ENCODE measurements around the gene GFRA3.

The GFRA3 gene

DNA sequence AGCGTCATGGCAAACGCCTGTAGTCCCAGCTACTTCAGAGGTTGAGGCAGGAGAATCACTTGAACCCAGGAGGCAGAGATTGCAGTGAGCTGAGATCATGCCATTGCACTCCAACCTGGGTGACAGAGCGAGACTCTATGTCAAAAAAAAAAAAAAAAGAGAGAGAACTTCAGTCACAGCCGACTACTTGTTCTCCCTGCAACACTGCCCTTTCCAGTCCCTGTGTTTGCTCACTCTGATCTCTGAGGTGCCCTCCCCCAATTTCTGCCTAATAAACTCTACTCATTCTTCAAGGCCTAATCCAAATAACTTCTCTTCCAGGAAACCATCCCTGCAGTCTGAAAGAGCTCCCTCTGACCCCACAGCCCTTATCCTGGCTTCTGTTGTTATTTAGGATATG lies 28.1 kb downstream of the GFRA3 start:
- no peak for DNase-seq

DNA sequence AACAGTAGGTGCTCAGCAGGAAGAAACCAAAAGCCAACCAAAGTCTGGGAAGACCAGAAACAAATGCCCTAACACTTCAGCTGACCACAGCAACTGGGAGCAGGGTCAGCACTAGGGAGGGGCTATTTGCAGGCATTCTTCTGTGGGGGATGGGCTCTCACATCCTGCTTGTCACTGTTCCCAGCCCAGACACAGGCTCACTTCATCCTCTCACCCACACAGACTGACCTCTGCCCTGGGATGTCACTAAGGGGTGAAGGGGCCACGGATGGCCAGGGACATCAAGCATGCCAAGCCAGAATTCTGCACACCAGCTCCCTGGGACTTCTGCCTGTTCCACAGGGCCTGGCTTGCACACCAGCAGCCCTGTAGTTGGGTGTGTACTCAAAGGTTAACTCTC lies 28.7 kb downstream of the GFRA3 start:
- no peak for DNase-seq

DNA sequence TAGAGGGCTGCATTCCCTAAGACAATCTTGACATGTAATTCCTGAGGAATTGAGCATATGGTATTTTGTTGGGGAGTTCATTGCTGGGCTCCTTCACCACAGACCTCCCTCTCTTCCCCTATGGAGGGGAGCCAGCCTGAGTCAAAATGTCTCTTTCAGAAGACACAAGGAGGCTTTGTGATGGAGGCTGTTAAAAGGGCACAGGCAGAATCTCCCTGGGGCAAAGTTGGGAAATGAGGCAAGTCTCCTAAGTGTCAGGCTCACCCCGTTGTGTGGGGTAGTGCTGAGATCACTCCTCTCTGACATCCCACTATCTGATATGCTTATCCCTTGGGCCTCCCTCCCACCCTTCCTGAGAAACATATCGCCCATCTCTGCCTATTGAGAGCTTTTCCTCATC lies 30.6 kb downstream of the GFRA3 start:
- peak; percentile 43 for DNase-seq

DNA sequence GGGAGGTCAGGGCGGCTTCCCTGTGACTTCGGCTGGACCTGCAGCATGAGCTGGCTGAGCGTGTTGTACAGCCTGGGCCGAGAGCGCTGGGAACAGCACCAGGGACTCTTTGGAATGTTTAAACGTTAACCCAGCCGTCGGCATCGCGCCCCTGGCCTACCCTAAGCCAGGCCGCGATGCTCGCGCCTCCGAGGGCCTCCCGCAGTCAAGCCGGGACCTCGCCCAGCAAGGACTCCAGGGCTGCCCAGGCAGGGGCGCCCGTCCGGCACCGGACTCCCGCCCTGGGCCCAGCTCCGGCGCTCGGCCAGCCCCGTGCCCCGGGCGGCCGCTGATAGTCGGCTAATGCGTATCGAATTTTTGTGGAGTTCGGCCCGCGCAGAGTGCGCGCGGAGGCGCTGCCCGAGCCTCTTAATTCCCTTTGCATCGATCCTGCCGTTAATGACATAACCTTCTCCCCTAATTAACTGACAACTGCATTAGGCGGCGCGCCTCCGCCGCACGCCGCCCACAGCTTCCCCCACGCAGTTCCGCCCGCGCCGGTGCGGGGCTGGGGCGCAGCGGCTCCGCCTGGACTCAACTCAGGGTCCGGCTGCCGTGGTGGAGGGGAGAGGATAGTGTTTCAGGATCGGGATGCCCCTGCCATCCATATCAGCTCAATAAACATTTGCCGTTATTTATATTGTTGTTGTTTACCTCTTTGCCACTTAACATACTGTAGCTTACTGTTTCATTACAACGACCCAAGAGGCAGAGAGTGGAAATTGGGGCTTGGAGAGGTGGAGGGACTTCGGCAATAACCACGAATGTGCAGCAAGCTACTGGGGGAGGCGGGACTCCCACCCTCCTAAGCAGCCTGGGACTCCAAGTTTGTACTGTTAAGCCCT lies 32.5 kb downstream of the GFRA3 start:
- DNase-seq: no peak

DNA sequence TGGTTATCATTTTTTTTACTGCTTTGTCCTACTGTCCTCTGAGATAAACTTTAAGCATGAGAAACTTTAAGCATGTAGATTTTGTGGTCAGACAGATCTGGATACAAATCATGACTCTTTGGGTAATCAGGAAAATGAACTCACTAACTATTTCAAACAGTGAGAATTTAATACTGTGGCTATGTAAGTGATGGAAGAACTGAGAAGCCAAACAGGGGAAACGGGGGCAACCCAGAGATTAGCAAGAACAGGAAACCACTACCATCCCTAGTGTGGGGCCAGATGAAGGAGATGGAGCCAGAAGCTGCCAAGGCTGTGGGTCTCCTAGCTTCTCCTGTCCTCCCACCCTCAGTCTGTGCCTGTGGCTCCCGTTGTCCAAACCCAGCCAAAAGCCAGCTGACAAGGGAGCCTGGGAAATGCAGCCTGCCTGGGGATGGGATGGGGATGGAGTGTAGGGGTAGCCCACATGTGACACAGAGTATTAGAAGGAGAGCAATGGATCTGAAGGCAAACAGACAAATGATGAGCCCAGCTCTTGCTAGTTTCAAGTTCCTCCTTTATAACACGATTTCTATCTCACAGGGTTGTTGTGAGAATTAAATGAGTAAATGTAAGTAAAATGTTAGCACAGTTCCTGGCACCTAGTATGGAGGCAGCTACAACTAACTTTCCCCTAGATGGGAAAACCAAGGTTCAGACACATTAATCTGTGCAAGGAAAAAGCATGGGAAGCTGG lies 33.6 kb downstream of the GFRA3 start:
- no peak for DNase-seq

DNA sequence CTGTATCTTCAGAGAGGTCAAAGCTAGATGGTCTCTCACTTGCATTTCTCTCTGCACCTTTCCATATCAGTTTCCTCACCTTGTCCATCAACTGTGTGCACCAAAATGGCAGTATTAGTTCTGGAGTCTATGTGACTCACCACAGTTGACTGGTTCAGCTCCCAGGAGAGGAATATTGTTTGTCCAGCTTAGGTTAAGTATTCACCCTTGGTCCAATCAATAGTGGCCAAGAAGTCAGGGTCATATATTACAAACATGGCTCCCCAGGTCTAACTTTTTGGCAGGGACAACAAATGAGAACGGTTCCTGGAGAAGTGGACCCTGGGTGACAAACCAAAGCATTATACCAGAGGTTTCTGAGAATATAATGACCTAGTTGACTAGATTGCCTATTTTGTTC lies 36.4 kb downstream of the GFRA3 start:
- DNase-seq: no peak

DNA sequence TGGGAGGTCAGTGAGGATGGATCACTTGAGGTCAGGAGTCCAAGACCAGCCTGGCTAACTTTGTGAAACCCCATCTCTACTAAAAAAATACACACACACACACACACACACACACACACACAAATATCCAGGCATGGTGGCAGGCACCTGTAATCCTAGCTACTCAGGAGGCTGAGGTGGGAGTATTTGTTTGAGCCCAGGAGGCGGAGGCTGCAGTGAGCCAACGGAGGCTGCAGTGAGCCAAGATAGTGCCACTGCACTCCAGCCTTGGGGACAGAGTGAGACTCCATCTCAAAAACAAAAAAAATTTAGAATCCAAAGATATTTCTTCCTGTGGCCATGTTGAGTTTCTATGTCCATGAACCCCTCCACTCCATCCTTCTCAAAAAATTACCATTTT lies 39.8 kb downstream of the GFRA3 start:
- DNase-seq: no peak

DNA sequence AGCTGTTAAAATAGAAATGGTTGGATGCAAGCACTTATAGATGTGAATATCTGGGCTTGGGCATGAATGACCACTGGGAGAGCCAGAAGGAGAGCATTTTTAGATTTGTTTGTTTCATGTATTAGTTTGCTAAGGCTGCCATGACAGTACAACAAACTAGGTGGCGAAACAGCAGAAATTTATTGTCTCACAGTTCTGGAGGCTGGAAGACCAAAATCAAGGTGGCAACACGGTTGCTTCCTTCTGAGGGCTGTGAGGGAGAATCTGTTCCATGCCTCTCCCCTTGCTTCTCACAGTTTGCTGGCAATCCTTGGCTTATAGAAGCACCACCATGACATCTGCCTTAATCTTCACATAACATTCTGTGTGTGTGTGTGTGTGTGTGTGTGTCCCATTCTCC lies 41.1 kb downstream of the GFRA3 start:
- no peak for DNase-seq

DNA sequence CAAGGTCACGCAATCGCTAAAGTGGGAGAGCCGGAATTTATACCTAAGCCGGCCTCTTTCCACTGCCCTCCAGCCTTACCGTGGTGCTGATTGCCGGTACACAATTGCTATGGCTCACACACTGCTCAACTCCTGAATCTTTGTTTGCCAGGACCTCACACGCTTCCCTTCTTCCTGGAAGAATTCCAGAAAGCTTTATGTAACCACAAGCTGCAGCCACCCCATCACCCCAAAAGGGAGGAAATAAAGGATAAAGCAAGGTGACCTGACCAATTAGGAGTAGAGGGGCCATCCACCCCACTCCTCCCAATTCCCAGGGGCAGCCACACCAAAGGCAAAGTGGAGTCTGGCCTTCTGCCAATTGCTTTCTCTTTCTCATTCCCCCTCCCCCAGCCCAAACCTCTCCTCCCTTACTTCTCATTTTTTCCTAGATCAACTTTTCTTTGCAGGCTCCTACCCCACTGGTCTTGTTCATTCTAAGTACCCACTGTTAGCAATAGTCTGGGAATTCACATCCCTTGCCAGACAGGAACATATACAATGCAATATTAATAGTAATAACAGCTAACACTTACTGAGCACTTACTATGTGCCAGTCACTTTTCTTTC lies 43.3 kb downstream of the GFRA3 start:
- DNase-seq: peak; percentile 92

DNA sequence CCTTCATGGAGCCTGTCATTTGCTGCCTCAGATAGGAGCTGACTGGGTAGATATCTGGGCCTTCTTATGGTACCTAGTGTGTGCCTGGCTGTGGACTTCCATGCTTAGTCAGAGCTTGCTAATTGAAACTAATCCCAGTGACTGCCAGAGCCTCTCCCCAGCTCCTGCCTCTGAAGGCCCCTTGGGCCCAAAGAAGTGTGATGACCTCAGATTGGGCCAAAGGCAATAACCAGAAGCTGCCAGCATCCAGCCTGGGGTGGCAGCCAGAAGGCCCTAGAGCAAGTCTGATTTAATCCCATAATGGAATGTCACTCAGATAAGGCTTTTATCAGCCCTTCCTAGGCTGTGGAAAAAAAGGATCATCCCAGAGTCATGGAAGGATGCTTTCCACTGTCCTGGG lies 44.2 kb downstream of the GFRA3 start:
- peak; percentile 93 for DNase-seq

DNA sequence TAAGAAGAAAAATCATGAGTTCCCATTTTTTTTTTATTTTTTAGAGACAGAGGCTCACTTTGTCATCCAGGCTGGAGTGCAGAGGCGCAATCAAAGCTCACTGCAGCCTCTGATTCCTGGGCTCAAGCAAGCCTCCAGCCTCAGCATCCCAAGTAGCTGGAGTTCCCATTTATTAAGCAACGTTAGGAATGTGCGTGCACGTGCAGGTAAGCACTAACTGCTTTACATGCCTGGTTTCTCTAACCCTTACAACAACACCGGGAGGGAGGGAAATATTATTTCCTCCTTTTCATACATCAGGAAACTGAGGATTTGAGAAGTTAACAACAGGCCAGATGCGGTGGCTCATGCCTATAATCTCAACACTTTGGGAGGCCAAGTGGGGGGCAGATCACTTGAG lies 45.0 kb downstream of the GFRA3 start:
- no peak for DNase-seq

DNA sequence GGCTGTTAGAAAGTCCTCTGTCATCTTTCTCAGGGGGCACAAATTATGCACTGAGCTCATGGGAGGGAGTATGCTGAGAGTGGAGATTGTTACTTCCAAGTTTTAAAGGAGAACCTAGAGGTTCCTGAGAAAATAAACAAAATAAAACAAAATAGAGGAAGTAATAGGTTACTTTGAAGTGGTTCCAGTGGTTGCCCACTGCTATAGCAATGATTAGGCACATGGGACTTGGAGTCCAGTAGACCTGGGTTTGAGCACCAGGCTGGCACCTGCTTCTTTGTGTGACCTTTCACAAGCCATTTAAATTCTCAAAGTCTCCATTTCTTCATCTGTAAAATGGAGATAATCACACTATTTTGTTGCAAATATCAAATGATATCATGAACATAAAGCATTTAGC lies 47.5 kb downstream of the GFRA3 start:
- no peak for DNase-seq

DNA sequence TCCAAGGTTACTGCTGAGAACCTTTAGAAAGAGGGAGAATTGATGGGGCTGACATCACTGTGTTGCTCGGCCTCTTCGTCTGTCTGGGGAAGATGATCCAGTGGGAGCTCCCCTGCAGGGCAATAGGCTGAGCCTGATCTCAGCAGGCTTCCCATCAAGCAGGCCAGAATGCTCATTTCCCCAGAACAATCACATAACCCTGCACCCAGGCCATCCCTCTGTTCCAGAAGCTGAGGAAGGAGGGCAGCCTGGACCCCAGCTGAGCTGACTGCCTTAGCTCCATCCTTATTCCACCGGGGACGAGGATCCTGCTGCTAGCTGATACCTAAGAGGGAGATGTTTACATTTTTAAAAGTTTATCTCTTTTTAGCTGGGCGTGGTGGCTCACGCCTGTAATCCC lies 49.7 kb downstream of the GFRA3 start:
- no peak for DNase-seq

DNA sequence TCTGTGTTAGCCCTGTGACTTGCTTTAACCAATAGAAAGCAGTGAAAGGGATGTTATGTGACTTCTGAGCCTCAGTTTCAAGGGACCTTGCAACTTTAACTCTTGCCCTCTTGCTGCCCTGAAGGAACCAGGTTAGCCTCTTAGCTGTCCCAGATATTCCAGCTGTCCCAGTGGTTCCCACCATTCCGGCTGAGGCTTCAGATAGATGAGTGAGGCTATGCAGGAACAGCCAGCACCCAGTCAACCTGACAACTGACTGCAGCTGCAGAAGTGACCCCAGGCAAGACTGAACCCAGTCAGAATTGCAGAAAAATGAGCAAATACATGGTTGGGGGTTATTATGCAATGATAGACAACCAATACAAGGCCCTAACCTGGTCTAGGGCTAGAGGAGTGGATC lies 50.9 kb downstream of the GFRA3 start:
- no peak for DNase-seq

DNA sequence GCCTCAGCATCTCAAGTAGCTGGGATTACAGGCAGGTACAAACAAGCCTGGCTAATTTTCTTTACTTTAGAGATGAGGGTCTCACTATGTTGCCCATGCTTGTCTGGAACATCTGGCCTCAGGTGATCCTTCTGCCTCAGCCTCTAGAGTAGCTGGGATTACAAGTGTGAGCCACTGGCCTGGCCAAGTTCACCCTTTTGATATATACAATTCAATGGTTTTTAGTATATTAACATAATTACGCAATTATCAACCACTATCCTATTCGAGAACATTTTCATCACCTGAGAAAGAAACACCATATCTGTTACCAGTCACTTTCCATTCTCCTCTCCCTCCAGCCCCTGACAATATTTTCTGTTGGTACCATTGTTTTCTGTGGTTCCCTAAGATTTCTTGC lies 57.6 kb downstream of the GFRA3 start:
- DNase-seq: no peak

DNA sequence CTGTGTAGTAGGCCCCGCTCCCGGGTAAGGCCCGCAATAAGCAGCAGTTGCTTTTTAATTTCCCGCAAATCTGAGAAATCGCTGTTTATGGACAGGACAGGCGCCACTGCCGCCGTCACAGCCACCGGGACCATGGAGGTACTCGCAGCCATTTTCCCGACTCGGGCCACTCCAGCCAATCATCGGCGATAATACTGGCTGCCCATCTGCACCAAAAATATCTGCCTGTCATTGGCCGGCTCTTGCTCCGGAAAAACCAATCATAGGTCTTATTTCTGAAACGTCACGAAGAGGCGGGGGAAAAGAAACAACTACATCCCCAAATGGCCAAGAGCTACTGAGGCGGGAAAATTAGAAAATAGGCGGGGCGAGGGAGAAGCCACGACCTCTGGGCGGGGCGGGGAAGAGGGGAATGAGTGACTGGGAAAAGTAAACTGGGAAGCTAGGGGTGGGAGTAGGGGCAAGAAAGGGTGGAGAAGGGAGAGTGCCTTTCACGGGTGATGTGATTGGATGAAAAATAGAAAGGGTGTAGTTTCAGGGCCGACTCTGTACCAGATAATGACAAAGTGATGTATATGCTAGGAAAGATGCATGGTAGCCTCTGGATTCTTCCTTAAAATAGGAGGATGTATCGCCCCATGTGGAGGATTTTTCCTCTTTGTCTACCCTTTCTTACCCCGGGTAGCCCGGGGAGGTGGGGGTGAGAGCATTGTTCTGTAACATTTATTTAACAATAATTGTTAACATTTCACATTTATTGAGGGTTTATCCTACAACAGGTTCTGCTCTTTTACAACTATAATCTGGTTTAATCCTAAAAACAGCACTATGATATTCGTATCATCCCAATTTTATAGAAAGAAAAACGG lies 61.0 kb downstream of the GFRA3 start, which contains the start of gene CDC23:
Gene CDC23, minus strand, starts transcription at position 163 of the 869 bp plus-strand sequence. Its CDS starts 11 bp downstream, at position 152.
- peak; percentile 98 for DNase-seq

DNA sequence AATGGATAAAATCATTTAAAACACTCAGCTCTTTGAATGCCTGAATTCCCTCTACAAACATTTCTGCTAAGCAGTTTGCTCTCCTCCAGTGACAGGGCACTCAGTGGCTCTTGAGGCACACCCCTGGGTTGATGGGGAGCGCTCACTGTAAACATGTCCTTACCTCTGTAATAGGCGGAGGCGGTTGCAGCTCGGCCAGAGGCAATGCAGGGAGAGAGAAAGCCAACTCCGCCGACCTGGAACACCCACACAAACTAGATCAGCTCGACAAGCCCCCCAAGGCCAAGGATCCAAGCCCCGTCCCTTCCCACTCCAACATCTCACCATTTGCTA lies 61.6 kb downstream of the GFRA3 start:
- no peak for DNase-seq

DNA sequence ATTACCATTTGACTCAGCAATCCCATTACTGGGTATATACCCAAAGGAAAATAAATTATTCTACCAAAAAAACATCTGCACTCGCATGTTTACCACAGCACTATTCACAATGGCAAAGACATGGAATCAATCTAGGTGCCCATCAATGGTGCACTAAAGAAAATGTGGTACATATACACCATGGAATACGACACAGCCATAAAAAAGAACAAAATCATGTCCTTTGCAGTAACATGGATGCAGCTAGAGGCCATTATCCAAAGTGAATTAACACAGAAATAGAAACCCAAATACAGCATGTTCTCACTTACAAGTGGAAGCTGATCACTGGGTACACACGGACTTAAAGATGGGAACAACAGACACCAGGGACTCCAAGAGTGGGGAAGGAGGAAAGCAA lies 63.4 kb downstream of the GFRA3 start:
- DNase-seq: no peak
